Ureter (tissue), 1 donor: ENCODE measurements around the gene SELL. TPM values are rescaled to one million over a fixed set of nuclear protein-coding genes. Genes with fewer than 3 reads are reported as not detected.
"Not testable (repeated sequence)": the region's sequence is repeated elsewhere in the genome, so short reads cannot be mapped to it uniquely, and the experiment has no call there.

Experiments
- DNase-seq: peaks from one replicate; pipeline ENCODE4 v3.0.0-alpha.2; 2020; ENCODE audit warnings: low spot score
- total RNA-seq: library from RNA; stranded (reverse); gene quantifications from one replicate; pipeline ENCODE4 v1.2.4, GENCODE V29; 2023
- donor health status: DM: yes; HTN: yes; CAD: no.

SELL gene
- total RNA-seq, 1 donor from 2014 or later: 3.5 TPM

DNA sequence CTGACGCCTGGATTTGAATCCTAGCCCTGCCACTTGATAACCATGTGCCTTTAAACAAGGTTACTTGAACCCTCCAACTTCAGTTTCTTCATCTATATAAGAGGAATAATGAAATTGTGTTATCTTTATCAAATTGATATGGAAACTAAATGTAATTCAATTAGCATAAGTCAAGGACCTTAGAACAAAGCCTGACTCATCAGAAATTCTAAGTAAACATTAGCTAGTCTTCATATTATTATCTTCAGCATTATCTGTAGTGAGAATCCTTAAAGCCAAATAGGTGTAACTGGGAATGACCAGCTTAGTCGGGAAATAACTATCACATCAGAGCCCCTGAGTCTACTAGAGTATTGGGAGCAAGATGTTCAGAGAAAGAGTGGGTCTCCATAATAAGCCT is 6.6 kb downstream of the SELL start:
- no peak for DNase-seq

DNA sequence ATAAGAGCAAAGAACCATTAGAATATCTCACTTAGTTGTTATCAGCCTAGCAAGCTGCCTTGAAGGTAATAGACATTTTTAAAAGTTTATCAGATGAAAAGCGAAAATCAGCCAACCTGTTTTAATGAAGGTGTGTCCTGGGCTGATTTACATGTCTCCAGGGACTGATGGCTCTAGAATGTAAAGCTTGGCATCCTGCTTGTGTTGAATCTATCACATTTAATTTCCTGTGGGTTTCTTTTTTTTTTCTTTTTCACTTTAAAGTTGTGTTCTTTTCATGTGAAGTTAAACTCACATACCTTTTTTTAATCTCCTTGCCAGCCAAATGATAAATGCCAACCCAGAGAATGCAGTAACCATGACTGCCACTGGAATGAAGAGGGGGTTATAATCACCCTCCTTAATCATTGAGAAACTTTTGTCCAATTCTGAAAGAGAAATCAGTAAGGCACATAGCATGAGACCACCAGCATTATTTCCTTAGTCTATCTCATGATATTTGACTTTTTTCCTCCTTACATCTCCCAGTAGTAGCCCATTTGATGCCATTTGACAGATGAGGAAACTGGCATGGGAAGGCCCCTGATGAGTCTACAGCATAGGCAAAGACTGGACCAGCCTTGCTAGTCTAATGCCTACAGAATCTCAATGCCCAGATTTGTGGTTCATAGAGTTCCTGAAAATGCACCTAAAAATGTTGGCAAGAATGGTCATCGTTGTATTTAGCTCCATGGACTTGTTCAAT is 10.0 kb downstream of the SELL start:
- DNase-seq: no peak

DNA sequence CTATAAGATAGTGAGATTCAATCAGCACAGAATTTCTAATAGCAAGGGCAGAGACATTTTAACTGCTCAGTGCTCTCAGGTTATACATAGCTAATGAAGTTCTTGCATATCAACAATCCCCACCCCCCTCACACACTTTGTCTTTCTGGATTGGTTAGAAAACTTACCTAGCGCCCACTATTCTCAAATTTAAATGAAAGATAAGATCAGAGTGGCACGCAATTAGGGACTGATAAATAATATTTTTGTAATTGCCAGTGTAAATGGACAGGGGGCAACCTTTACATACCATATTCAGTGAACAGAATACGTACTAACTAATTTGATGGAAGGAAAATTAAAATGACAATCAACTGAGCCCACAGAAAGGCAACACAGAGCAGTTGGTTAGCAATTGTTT is 11.7 kb downstream of the SELL start:
- no peak for DNase-seq

DNA sequence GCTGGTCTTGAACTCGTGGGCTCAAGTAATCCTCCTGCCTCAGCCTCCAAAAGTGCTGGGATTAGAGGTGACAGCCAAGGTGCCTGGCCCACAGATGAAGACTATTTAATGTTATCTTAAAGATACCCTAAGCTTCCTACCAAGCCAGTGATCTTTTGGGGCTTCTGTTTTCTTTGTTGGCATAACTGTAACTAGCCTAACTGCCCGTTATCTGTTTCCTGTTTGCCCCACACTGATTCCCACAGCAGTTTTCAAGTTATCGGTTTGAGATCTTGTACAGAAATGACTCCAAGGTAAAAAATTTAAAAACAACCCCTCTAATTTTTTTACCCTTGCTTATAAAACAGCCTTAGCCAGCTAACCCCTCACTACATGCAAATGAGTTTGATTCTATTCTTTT is 12.4 kb downstream of the SELL start:
- no peak for DNase-seq

DNA sequence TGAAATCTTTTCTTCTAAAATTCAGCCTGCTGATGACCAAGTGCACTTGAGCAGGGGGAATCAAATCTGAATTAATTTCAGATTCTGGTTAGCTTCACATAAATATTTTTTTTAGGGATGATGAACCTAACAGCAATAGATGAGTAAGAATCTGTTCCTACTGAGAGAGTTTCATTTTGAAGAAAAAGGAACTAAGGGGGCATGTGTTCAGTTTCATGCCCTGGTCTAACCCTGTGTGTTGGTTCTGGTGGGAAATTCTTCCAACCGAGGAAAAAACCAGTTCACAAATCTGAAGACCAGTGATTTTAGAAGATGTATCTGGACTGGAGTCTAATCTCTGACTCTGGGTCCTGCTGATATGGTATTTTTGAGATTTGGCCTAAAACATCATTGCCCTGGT is 13.7 kb downstream of the SELL start:
- DNase-seq: no peak

DNA sequence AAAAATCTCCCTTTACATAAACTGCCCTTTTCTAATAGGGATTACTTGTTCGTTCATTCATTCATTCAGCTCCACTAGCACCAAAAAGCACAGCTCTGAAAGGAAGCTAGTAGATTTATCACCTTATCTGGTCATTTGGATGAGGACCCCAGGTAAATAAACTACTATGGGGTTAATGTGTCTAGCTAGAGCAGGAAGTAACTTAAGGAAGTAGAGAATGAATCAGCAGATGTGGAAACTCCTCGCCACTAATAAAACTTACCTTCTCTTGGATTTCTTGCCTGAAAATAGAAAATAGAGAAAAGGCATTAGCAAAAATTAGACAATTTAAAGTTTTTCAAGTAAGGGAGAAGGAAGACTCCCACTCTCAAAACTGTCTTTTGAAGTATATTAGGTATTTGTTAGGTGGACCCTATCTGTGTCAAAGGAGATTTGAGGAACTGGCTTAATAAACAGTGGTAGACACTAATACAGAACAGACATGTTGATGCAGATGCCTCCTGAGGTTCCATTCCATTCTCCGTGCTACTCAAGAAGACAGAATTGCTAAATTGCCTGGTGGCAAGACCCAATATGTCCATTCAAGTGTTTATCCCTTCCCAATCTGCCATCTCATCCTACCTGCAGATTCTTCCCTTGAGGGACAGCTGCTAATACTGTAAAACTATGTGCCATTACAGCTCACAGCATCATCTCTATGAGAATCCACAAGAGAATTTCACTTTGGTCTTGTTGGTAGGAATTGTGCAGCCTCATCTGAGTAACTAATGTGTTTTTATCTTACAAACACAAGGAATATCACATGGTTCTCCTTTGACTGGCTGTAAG is 14.9 kb downstream of the SELL start:
- no peak for DNase-seq

DNA sequence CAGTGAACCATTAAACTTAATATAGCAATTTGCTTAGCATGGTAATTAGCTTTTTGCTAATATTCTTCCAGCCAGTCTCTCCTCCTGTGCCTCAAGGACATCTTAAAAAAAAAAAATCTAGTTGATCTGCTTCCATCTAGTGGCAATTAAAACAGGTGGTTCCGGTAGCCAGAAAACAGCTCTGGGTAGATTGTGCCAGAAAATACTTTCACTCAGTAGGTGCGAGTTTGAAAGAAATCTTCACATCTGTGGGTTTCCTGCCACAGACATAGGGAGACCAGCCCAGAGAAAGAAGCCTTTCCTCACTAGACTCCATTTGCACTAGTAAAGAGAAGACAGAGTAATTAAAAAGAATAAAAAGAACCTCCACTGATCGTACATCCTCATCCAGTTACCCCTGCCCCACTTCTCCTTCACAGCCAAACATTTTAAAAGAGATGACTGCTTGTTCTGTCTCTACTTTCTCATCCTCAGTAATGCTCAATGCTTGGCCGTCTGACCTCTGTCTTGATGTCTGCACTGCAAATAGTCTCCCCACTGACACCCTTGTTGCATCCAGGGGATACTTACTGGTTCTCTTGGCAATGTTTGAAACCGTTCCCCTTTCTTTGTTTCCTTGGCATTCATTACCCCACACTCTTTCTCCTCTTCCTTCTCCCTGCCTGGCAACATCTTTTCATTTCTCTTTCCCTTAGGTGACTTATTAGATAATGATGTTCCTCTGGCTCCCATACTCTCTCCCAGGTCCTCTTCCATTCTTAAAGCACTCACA is 16.9 kb downstream of the SELL start:
- no peak for DNase-seq

DNA sequence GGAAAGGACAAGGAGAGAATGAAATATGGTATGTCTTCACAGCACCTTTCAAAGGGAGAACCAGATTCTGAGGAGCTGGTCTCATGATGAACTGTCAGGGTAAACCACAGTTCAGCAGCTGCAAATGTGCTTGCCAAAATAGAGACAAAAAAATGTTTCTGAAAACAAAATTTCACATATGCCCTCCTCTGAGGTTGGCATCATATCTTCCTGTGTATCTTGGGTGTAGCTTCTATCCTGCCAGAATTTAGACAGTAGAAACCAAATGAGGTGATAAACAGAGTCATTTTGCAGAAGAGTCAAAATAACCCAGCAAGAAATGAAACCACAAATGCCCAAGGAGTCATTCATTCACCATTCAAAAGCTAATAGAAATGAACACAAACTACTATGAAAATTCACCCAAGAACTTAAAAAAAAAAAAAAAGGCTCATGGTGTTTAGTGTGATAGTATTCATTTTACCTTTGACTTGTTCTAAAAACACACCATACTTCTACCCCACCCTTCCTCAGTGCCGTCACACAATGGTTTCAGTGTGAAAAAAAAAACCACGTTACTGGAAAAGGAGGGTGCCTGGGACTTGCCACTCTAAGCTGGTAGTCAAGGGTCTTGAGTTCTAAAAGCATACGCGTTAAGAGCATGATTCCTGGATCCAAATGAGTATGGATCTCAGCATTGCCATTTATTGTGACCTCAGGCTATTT is 18.5 kb downstream of the SELL start:
- no peak for DNase-seq

DNA sequence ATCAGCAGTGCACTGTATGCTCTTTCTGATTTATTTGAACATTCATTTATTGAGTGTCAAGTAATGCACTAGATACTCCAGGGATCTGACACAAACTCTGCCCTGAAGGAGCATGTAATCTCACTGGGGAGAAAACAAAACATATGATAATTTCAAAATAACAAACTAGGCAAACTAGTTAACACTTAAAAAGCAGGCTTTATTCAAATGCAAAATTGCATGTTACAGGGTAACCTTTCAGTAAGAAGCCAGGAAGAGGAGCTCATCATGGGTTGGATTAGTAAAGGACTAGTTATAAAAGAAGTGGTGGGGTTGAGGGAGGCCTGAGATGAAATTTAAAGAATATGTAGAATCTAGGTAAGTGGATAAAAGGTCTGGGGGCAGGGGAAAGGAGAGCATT is 20.9 kb downstream of the SELL start:
- no peak for DNase-seq

DNA sequence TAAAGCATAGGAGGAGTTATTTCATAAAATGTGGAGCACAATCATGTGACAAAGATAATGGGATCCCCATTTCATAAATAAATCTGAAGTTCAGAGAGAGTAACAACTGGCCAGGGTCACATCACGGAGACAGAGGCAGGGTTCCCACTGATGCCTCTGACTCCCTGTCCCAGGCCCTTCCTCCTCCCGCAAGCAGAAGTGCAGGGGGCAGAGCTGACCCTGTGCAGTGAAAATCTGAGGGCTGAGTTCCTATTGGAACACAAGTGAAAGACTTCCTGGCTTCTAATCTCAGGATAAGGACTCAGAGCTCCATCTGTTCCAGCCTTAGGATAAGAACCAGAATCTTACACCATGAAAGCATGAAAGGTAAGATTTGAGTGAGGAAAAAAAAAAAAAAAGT is 22.0 kb downstream of the SELL start:
- no peak for DNase-seq

DNA sequence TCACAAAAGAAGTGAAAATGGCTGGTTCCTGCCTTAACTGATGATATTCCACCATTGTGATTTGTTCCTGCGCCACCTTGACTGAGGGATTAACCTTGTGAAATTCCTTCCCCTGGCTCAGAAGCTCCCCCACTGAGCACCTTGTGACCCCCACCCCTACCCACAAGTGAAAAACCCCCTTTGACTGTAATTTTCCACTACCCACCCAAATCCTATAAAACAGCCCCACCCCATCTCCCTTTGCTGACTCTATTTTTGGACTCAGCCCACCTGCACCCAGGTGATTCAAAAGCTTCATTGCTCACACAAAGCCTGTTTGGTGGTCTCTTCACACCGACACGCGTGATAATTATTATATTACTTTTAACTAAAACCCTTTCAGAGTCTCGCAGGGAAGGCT is 23.0 kb downstream of the SELL start:
- DNase-seq: not testable (repeated sequence)

DNA sequence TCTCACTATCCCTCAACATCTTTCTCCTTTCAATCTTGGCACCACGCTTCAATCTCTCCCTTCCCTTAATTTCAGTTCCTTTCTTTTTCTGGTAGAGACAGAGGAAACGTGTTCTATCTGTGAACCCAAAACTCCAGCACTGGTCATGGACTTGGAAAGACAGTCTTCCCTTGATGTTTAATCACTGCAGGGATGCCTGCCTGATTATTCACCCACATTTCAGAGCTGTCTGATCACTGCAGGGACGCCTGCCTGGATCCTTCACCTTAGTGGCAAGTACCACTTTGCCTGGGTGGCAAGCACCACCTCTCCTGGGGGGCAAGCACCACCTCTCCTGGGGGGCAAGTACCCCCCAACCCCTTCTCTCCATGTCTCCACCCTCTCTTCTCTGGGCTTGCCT is 27.8 kb downstream of the SELL start:
- no peak for DNase-seq

DNA sequence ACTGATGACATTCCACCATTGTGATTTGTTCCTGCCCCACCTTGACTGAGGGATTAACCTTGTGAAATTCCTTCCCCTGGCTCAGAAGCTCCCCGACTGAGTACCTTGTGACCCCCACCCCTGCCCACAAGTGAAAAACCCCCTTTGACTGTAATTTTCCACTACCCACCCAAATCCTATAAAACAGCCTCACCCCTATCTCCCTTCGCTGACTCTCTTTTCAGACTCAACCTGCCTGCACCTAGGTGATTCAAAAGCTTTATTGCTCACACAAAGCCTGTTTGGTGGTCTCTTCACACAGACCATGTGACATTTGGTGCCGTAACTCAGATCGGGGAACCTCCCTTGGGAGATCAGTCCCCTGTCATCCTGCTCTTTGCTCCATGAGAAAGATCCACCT is 28.3 kb downstream of the SELL start:
- not testable (repeated sequence) for DNase-seq

DNA sequence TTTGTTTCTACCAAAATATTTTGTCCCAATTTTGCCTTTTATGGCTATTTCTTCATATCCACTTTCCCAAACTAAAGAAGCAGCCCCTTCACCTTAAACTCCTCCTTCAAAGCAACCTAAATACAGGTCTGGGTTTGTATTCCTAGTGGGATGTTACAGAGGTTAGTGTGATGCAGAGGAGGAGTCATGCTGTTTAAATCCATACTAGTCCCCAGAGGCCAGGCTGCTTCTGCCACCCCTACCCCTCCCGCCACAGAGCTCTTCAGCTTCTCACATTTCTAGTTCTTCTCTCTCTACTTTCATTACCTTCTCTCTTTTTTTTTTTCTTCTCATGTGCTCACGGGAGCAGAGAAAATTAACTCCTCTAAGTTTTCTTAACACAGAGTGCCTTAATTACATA is 29.3 kb downstream of the SELL start:
- DNase-seq: no peak

DNA sequence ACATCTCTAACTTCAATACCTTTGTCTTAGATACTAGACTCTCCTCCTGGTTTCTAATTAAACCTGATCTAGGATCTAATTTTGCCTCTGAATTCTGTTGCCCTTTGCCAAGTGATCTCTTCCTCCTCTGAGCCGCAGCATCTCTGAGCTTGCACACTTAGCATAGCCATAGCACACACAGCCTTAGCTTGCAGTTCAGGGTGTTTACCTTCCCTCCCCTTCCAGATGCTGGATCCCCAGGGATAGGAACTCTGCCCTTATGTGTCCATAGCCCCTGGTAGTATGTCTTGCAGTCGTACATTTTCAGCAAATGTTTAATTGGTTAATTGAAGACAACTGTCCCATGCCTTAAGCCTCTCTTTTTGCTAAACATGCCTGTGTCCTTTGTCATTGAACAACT is 30.3 kb downstream of the SELL start:
- no peak for DNase-seq

DNA sequence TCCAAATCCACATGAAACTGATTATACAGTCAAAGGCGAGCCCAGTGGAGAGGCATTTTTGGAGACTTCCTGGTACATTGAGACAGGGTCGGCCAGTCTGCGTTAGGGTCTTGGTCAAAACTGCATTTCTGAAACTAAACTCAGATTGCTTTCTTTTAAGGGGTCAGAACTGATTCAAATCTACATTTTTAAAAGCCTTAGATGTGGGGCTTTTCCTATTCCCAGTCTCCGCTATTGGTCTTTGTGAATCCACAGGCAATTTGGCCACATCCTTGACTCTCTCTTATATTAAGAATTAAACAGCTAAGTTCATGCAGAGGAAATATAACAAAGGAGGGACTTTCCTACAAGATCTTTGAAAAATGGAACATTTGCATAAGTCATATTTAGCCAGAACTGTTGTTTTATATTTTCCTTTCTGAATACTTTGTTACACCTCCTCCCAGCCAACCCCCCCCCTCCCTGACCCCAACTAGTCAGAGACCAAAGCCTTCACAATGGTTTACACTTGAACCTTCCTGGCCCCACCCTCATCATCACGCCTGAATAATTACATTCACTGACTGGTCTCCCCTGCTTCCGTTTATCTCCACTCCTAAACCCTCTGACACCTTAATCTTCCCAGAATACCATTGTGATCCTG is 30.9 kb downstream of the SELL start:
- no peak for DNase-seq

DNA sequence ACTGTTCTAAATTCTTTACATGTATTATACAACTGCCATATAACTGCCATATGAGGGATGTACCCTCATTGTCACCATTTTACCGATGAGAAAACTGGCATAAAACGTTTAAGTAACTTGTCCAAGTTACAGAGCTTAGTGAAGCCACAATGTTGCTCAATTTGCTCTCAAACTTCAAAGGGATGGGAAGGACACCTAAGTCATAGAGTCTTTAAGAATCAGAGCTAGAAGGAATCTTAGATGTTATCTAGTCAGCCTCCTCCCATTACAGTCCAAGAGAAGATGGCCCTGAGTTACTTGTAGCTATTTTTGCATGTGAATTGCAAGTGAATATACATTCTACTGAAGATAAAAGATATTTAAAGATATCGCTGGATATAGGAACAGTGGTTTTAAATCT is 31.7 kb downstream of the SELL start:
- no peak for DNase-seq

DNA sequence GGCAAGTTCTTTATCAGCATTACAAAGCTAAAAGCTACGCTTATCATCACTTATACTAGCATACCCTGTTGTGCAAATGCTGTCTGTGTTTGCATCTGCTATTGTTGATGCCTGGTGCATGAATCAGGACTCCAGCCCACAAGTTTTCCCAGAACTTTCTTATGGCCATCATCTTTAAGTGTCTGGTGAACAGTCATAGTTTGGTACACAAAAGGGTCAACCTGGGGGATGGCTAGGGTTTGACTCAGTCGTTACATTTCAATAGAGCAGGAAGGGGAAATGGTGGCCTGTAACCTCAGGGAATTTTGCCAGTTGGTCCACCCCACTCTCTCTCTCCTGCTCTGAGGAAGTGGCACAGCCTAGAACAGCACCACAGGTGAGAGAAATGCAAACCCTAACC is 35.4 kb downstream of the SELL start:
- DNase-seq: no peak

DNA sequence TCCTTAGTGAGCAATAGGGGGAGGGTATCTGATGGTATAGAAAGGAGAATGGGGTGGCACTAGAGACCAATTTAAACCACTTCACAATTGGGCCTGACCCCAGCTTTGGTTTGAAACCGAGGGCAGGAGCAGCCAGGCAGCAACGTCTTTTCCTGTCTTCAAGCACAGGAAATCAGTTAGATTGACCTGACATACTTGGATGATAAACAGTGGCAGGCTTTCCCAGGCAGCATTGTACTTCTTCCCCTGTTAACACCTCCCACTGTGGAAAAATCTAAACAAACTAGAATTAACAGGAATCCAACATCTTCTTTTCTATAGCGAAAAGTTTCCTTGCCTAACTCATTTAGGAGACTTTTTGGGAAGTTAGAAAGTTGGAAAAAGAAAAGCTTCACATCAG is 40.6 kb downstream of the SELL start:
- no peak for DNase-seq

DNA sequence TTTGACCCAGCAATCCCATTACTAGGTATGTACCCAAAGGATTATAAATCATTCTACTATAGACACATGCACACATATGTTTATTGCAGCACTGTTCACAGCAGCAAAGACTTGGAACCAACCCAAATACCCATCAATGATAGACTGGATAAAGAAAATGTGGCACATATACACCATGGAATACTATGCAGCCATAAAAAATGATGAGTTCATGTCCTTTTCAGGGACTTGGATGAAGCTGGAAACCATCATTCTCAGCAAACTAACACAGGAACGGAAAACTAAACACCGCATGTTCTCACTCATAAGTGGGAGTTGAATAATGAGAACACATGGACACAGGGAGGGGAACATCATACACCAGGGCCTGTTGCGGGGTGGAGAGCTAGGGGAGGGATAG is 41.2 kb downstream of the SELL start:
- not testable (repeated sequence) for DNase-seq
